GM19324 (cell line): ENCODE measurements around the gene TTLL11.

Source experiments
- ATAC-seq: cut with Tn5 transposase; IDR thresholded peaks from one replicate; pipeline ENCODE4 v1.9.1; 2021; ENCODE audit warnings: mild to moderate bottlenecking, moderate library complexity; ENCODE audit not compliant: unreplicated experiment, low FRiP score

Gene TTLL11

GRCh38 chr9:121841771-121842611, 251.1 kb downstream of the TTLL11 start:
- ATAC-seq, result no peak

- no peak for ATAC-seq
Observed at GRCh38 chr9:121840838-121841760, 252.0 kb downstream of the TTLL11 start.

GRCh38 chr9:121839726-121840500, 253.2 kb downstream of the TTLL11 start:
- ATAC-seq, result no peak

GRCh38 chr9:121838746-121839669, 254.1 kb downstream of the TTLL11 start:
- ATAC-seq, result no peak

GRCh38 chr9:121837113-121837961, 255.8 kb downstream of the TTLL11 start:
- ATAC-seq, result no peak

- ATAC-seq, result no peak
Observed at GRCh38 chr9:121836366-121836885, 256.7 kb downstream of the TTLL11 start.

- no peak for ATAC-seq
Observed at GRCh38 chr9:121835587-121836365, 257.3 kb downstream of the TTLL11 start.

- no peak for ATAC-seq
Observed at GRCh38 chr9:121833061-121833460, 260.0 kb downstream of the TTLL11 start.

- no peak for ATAC-seq
Observed at GRCh38 chr9:121831869-121832268, 261.2 kb downstream of the TTLL11 start.

GRCh38 chr9:121830441-121831140, 262.5 kb downstream of the TTLL11 start:
- no peak for ATAC-seq

- no peak for ATAC-seq
Observed at GRCh38 chr9:121827251-121827967, 265.7 kb downstream of the TTLL11 start.

GRCh38 chr9:121826711-121827110, 266.4 kb downstream of the TTLL11 start:
- ATAC-seq, result no peak

- ATAC-seq, result no peak
Observed at GRCh38 chr9:121825031-121825691, 267.9 kb downstream of the TTLL11 start.

- ATAC-seq, result no peak
Observed at GRCh38 chr9:121824651-121825030, 268.5 kb downstream of the TTLL11 start.

- no peak for ATAC-seq
Observed at GRCh38 chr9:121823451-121824169, 269.5 kb downstream of the TTLL11 start.
